HEK293 (cell line): Measurements from ENCODE around the gene DIP2A.
A peak's percentile ranks its signal among the peaks of the same experiment; 100 is the strongest.

ENCODE experiments used
- CTCF ChIA-PET: fragments of 350-600 bp; formaldehyde crosslinking; extraction: SDS; loops from one replicate; lab custom pipeline; 2021; ENCODE audit warnings: antibody characterized with exemption; lab: Yijun Ruan, JAX
- POLR2A ChIA-PET: fragments of 300-600 bp; formaldehyde crosslinking; extraction: SDS; loops from one replicate; lab custom pipeline; 2020; ENCODE audit warnings: antibody characterized with exemption, inconsistent platforms; lab: Yijun Ruan, JAX
- H3K27ac ChIP-seq: fragments of 200-500 bp; sonication (Bioruptor generic); 2 replicates; pipeline ENCODE4 v1.5.1; 2014; ENCODE audit warnings: low read depth, low read length, control low read depth, inconsistent platforms; ENCODE audit errors: extremely low read depth
- H3K36me3 ChIP-seq, 2 experiments: fragments of 200-500 bp in 1 of 2; sonication (Bioruptor generic) in 1 of 2; 1 replicate in 1 of 2; 2 replicates in 1 of 2; pipeline ENCODE4 v1.5.1; 2014 to 2017; ENCODE audit warnings: inconsistent platforms in 2 of 2, low read length in 2 of 2; ENCODE audit not compliant: control insufficient read depth in 2 of 2, insufficient read depth in 1 of 2
- H3K4me1 ChIP-seq: fragments of 200-500 bp; sonication (Bioruptor generic); 2 replicates; pipeline ENCODE4 v1.5.1; 2014; ENCODE audit warnings: mild to moderate bottlenecking, low read length, inconsistent platforms; ENCODE audit not compliant: control insufficient read depth, insufficient read depth
- H3K4me3 ChIP-seq: 2 replicates; pipeline ENCODE4 v1.5.1; 2011; ENCODE audit warnings: low read depth, mild to moderate bottlenecking, control low read depth, low read length, moderate library complexity
- H3K9me3 ChIP-seq: fragments of 200-500 bp; sonication (Bioruptor generic); 2 replicates; pipeline ENCODE4 v1.5.1; 2014; ENCODE audit warnings: low read depth, low read length, inconsistent platforms; ENCODE audit not compliant: control insufficient read depth, insufficient read depth
- GLI2 ChIP-seq: fragments of 450-650 bp; formaldehyde crosslinking; IDR thresholded peaks from 2 replicates; pipeline ENCODE4; 2017; ENCODE audit warnings: missing biosample characterization, missing genetic modification characterization, low read depth, borderline replicate concordance
- KLF1 ChIP-seq: fragments of 450-650 bp; formaldehyde crosslinking; IDR thresholded peaks from 2 replicates; pipeline ENCODE4 v1.5.1; 2016; ENCODE audit warnings: missing biosample characterization, missing genetic modification characterization
- MEIS1 ChIP-seq: sonication (generic); formaldehyde crosslinking; IDR thresholded peaks from 2 replicates; pipeline ENCODE4 v1.8.1; 2022; ENCODE audit warnings: missing genetic modification reagents, mild to moderate bottlenecking, borderline replicate concordance
- OSR2 ChIP-seq: fragments of 450-650 bp; formaldehyde crosslinking; IDR thresholded peaks from 2 replicates; pipeline ENCODE4 v1.5.1; 2016; ENCODE audit warnings: missing biosample characterization, missing genetic modification characterization
- RBAK ChIP-seq: fragments of 450-650 bp; formaldehyde crosslinking; IDR thresholded peaks from 2 replicates; pipeline ENCODE4 v1.5.1; 2016; ENCODE audit warnings: missing biosample characterization, missing genetic modification characterization
- SCRT2 ChIP-seq: fragments of 450-650 bp; formaldehyde crosslinking; IDR thresholded peaks from 2 replicates; pipeline ENCODE4 v1.5.1; 2016; ENCODE audit warnings: missing biosample characterization, missing genetic modification characterization
- SP3 ChIP-seq: fragments of 450-650 bp; formaldehyde crosslinking; IDR thresholded peaks from 2 replicates; pipeline ENCODE4 v1.5.1; 2016; ENCODE audit warnings: missing biosample characterization, missing genetic modification characterization
- ZNF121 ChIP-seq: fragments of 450-650 bp; formaldehyde crosslinking; IDR thresholded peaks from 2 replicates; pipeline ENCODE4 v1.5.1; 2016; ENCODE audit warnings: missing biosample characterization, missing genetic modification characterization
- ZNF184 ChIP-seq: fragments of 450-650 bp; IDR thresholded peaks from 2 replicates; pipeline ENCODE4 v1.5.1; 2018; ENCODE audit warnings: missing biosample characterization, mild to moderate bottlenecking, missing genetic modification characterization
- ZNF221 ChIP-seq: fragments of 450-650 bp; formaldehyde crosslinking; IDR thresholded peaks from 2 replicates; pipeline ENCODE4 v1.5.1; 2017; ENCODE audit warnings: missing biosample characterization, missing genetic modification characterization, borderline replicate concordance
- ZNF23 ChIP-seq: fragments of 450-650 bp; formaldehyde crosslinking; IDR thresholded peaks from 2 replicates; pipeline ENCODE4 v1.5.1; 2016; ENCODE audit warnings: missing biosample characterization, missing genetic modification characterization, borderline replicate concordance
- ZNF37A ChIP-seq: fragments of 450-650 bp; IDR thresholded peaks from 2 replicates; pipeline ENCODE4 v1.5.1; 2018; ENCODE audit warnings: missing biosample characterization, missing genetic modification characterization
- ZNF548 ChIP-seq: fragments of 450-650 bp; formaldehyde crosslinking; IDR thresholded peaks from 2 replicates; pipeline ENCODE4 v1.5.1; 2016; ENCODE audit warnings: missing biosample characterization, missing genetic modification characterization
- ZNF561 ChIP-seq: fragments of 450-650 bp; IDR thresholded peaks from 2 replicates; pipeline ENCODE4 v1.5.1; 2018; ENCODE audit warnings: missing biosample characterization, missing genetic modification characterization, borderline replicate concordance
- ZNF600 ChIP-seq: fragments of 450-650 bp; formaldehyde crosslinking; IDR thresholded peaks from 2 replicates; pipeline ENCODE4 v1.5.1; 2016; ENCODE audit warnings: missing biosample characterization, missing genetic modification characterization
- ZSCAN16 ChIP-seq: fragments of 450-650 bp; formaldehyde crosslinking; IDR thresholded peaks from 2 replicates; pipeline ENCODE4 v1.5.1; 2016; ENCODE audit warnings: missing biosample characterization, missing genetic modification characterization
- TF ChIP-seq, protein P1 (sequence below): fragments of 450-650 bp; formaldehyde crosslinking; IDR thresholded peaks from 2 replicates; pipeline ENCODE4; 2016; ENCODE audit warnings: missing biosample characterization, missing genetic modification characterization
- TF ChIP-seq, protein P2 (sequence below): fragments of 450-650 bp; formaldehyde crosslinking; IDR thresholded peaks from 2 replicates; pipeline ENCODE4 v1.5.1; 2016; ENCODE audit warnings: missing biosample characterization, missing genetic modification characterization
- TF ChIP-seq, protein P3 (sequence below): fragments of 450-650 bp; formaldehyde crosslinking; IDR thresholded peaks from 2 replicates; pipeline ENCODE4 v1.5.1; 2016; ENCODE audit warnings: missing biosample characterization, missing genetic modification characterization
- TF ChIP-seq, protein P4 (sequence below): sonication (generic); formaldehyde crosslinking; IDR thresholded peaks from 2 replicates; pipeline ENCODE4 v1.8.1; 2022; ENCODE audit warnings: mild to moderate bottlenecking, moderate library complexity, missing genetic modification reagents
- TF ChIP-seq, protein P5 (sequence below): fragments of 450-650 bp; formaldehyde crosslinking; IDR thresholded peaks from 2 replicates; pipeline ENCODE4 v1.5.1; 2016; ENCODE audit warnings: missing biosample characterization, missing genetic modification characterization
- TF ChIP-seq, protein P6 (sequence below): fragments of 450-650 bp; IDR thresholded peaks from 2 replicates; pipeline ENCODE4 v1.5.1; 2018; ENCODE audit warnings: missing biosample characterization, mild to moderate bottlenecking, missing genetic modification characterization

Gene DIP2A

DNA sequence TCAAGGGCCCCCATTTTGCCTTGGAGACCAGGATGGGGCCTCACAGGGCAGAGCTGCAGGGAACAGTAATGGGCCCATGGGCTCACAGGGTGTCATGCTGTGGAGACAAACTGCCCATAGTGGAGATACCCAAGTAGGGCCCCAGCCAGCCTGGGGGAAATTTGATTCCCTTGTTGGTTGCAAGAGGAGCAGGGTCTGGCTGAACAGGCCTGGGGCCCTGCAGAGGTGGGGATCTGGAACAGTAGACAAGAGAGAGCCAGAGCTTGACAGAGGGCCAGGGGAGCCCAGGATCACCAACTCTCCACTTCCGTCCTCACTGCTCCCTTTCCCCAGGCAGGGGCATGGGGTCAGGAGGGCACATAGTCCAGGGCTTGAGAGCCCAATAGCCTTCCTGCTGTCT lies 137.5 kb downstream of the DIP2A start:
- Histone ChIP-seq H3K36me3 (no peaks in the 10 kb centered on the region), H3K27ac (no peak overlapping the region), H3K9me3 (no peaks in the 10 kb centered on the region), H3K4me3 (no peak overlapping the region), H3K4me1 (no peaks in the 10 kb centered on the region)
- POLR2A ChIA-PET: no interaction called here
- CTCF ChIA-PET: no interaction called here
- TF ChIP-seq ZNF37A: no peak
- no peak for TF ChIP-seq ZNF121 (tag by site-specific recombination)
- TF ChIP-seq ZNF221 (tag by site-specific recombination): no peak
- TF ChIP-seq, protein P1, sequence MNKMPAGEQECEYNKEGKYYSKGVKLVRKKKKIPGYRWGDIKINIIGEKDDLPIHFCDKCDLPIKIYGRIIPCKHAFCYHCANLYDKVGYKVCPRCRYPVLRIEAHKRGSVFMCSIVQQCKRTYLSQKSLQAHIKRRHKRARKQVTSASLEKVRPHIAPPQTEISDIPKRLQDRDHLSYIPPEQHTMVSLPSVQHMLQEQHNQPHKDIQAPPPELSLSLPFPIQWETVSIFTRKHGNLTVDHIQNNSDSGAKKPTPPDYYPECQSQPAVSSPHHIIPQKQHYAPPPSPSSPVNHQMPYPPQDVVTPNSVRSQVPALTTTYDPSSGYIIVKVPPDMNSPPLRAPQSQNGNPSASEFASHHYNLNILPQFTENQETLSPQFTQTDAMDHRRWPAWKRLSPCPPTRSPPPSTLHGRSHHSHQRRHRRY (tag by site-specific recombination): no peak
- TF ChIP-seq, protein P2, sequence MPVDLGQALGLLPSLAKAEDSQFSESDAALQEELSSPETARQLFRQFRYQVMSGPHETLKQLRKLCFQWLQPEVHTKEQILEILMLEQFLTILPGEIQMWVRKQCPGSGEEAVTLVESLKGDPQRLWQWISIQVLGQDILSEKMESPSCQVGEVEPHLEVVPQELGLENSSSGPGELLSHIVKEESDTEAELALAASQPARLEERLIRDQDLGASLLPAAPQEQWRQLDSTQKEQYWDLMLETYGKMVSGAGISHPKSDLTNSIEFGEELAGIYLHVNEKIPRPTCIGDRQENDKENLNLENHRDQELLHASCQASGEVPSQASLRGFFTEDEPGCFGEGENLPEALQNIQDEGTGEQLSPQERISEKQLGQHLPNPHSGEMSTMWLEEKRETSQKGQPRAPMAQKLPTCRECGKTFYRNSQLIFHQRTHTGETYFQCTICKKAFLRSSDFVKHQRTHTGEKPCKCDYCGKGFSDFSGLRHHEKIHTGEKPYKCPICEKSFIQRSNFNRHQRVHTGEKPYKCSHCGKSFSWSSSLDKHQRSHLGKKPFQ: no peak
- no peak for TF ChIP-seq OSR2 (tag by site-specific recombination)
- no peak for TF ChIP-seq GLI2 (tag by site-specific recombination)
- TF ChIP-seq RBAK (tag by site-specific recombination): no peak
- TF ChIP-seq, protein P3, sequence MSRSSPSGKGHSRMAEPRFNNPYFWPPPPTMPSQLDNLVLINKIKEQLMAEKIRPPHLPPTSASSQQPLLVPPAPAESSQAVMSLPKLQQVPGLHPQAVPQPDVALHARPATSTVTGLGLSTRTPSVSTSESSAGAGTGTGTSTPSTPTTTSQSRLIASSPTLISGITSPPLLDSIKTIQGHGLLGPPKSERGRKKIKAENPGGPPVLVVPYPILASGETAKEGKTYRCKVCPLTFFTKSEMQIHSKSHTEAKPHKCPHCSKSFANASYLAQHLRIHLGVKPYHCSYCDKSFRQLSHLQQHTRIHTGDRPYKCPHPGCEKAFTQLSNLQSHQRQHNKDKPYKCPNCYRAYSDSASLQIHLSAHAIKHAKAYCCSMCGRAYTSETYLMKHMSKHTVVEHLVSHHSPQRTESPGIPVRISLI (tag by site-specific recombination): no peak
- TF ChIP-seq KLF1 (tag by site-specific recombination): no peak
- TF ChIP-seq ZNF23: no peak
- no peak for TF ChIP-seq ZNF600 (tag by site-specific recombination)
- TF ChIP-seq ZSCAN16 (tag by site-specific recombination): no peak
- no peak for TF ChIP-seq ZNF561 (tag by site-specific recombination)
- no peak for TF ChIP-seq ZNF548
- no peak for TF ChIP-seq MEIS1 (CRISPR knock-in tag)
- TF ChIP-seq, protein P4, sequence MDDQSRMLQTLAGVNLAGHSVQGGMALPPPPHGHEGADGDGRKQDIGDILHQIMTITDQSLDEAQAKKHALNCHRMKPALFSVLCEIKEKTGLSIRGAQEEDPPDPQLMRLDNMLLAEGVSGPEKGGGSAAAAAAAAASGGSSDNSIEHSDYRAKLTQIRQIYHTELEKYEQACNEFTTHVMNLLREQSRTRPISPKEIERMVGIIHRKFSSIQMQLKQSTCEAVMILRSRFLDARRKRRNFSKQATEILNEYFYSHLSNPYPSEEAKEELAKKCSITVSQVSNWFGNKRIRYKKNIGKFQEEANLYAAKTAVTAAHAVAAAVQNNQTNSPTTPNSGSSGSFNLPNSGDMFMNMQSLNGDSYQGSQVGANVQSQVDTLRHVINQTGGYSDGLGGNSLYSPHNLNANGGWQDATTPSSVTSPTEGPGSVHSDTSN: no peak
- TF ChIP-seq, protein P5, sequence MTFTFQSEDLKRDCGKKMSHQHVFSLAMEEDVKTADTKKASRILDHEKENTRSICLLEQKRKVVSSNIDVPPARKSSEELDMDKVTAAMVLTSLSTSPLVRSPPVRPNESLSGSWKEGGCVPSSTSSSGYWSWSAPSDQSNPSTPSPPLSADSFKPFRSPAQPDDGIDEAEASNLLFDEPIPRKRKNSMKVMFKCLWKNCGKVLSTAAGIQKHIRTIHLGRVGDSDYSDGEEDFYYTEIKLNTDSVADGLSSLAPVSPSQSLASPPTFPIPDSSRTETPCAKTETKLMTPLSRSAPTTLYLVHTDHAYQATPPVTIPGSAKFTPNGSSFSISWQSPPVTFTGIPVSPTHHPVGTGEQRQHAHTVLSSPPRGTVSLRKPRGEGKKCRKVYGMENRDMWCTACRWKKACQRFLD (tag by site-specific recombination): no peak
- no peak for TF ChIP-seq ZNF184 (tag by site-specific recombination)

DNA sequence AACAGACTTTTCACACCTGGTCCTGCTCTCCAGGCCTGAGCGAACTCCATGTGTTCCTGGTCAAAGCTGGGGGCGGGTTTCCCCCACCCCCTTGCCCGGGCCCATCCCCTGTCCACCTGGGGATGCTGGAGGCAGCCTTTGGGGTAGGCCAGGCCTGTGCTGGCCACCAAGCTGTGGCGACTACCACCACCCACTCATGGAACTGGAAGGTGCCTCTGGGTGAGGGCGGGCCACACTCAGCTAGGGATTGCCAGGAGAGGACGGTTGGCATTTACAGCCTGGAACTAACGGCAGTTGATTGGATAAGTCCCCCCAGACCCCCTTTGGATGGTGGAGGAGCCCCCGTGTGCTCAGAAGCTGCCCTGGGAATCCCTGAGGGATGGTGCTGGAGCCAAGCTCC lies 138.3 kb downstream of the DIP2A start:
- H3K27ac ChIP-seq: no peak overlapping the region
- H3K36me3 ChIP-seq: no peaks in the 10 kb centered on the region
- TF ChIP-seq, protein P6, sequence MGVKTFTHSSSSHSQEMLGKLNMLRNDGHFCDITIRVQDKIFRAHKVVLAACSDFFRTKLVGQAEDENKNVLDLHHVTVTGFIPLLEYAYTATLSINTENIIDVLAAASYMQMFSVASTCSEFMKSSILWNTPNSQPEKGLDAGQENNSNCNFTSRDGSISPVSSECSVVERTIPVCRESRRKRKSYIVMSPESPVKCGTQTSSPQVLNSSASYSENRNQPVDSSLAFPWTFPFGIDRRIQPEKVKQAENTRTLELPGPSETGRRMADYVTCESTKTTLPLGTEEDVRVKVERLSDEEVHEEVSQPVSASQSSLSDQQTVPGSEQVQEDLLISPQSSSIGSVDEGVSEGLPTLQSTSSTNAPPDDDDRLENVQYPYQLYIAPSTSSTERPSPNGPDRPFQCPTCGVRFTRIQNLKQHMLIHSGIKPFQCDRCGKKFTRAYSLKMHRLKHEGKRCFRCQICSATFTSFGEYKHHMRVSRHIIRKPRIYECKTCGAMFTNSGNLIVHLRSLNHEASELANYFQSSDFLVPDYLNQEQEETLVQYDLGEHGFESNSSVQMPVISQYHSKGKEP (tag by site-specific recombination): no peak
- TF ChIP-seq SP3 (tag by site-specific recombination) (no peak), SCRT2 (tag by site-specific recombination) (peak; percentile 45; the same call in 1 of the 2 replicates)
- TF ChIP-seq, all 188 proteins: peak for 1
- Histone ChIP-seq H3K4me3 (no peak overlapping the region), H3K4me1 (no peaks in the 10 kb centered on the region), H3K9me3 (no peaks in the 10 kb centered on the region)
- ChIA-PET POLR2A (no interaction called here), CTCF (no interaction called here)
